Measurements from ENCODE around the gene SLC2A13.
"Not testable (repeated sequence)": the region's sequence is repeated elsewhere in the genome, so short reads cannot be mapped to it uniquely, and the experiment has no call there.

SLC2A13 gene

GRCh38 chr12:39867631-39868327 is 238.1 kb downstream of the SLC2A13 start:
- no peaks in the 10 kb centered on the region for H3K4me1 ChIP-seq (ENCODE audit: control insufficient read depth, insufficient read depth, low read length)
- no peak overlapping the region for H3K4me3 ChIP-seq (ENCODE audit: insufficient read depth, low read depth, low read length)
- 100% methylated on average over 1 of the region's 1 CpG; no CpG with 5 or more reads in 1 of the 2 experiments for WGBS, 2 experiments
- H3K36me3 ChIP-seq (ENCODE audit: control insufficient read depth, insufficient read depth, low read length), result no peaks in the 10 kb centered on the region
- no peaks in the 10 kb centered on the region for H3K9me3 ChIP-seq (ENCODE audit: control insufficient read depth, low read length)
- H3K27me3 ChIP-seq (ENCODE audit: control insufficient read depth, insufficient read depth, low read length, poor library complexity, severe bottlenecking), result no peaks in the 10 kb centered on the region
- no peak overlapping the region for H3K27ac ChIP-seq (ENCODE audit: insufficient read depth, low read depth, low read length, poor library complexity, severe bottlenecking)

DNA sequence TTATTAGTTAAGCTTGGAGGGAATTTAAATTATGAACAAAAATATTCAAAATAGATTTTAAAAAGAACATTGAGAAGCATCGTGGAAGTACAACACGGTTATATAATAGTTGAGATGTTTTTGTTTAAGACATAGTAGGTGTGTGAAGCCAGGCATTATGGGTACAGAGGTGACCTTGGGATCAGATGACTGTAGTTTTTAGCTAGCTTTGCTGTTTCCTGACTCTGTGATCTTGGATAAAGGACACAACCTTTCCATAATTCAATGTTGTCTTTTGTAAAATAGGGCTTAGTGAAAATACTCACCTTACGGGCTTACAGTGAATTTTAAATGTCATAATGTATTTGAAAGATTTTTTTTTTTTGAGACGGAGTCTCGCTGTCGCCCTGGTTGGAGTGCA is 239.7 kb downstream of the SLC2A13 start:
- Histone ChIP-seq H3K9me3 (ENCODE audit: control insufficient read depth, low read length) (no peaks in the 10 kb centered on the region), H3K4me1 (ENCODE audit: control insufficient read depth, insufficient read depth, low read length) (no peaks in the 10 kb centered on the region), H3K4me3 (ENCODE audit: insufficient read depth, low read depth, low read length) (no peak overlapping the region), H3K27me3 (ENCODE audit: control insufficient read depth, insufficient read depth, low read length, poor library complexity, severe bottlenecking) (no peaks in the 10 kb centered on the region), H3K27ac (ENCODE audit: insufficient read depth, low read depth, low read length, poor library complexity, severe bottlenecking) (no peak overlapping the region), H3K36me3 (ENCODE audit: control insufficient read depth, insufficient read depth, low read length) (no peaks in the 10 kb centered on the region)
- 96 to 98% methylated on average over 3 to 6 of the region's 6 CpGs for WGBS, 2 experiments

- H3K27ac ChIP-seq (ENCODE audit: insufficient read depth, low read depth, low read length, poor library complexity, severe bottlenecking), result no peak overlapping the region
- no peak overlapping the region for H3K4me3 ChIP-seq (ENCODE audit: insufficient read depth, low read depth, low read length)
- no peaks in the 10 kb centered on the region for H3K4me1 ChIP-seq (ENCODE audit: control insufficient read depth, insufficient read depth, low read length)
- no peaks in the 10 kb centered on the region for H3K9me3 ChIP-seq (ENCODE audit: control insufficient read depth, low read length)
- no peaks in the 10 kb centered on the region for H3K27me3 ChIP-seq (ENCODE audit: control insufficient read depth, insufficient read depth, low read length, poor library complexity, severe bottlenecking)
- no peaks in the 10 kb centered on the region for H3K36me3 ChIP-seq (ENCODE audit: control insufficient read depth, insufficient read depth, low read length)
- WGBS, 2 experiments, result 88 to 89% methylated on average over 2 of the region's 2 CpGs
Measured at GRCh38 chr12:39860695-39861094, 245.2 kb downstream of the SLC2A13 start.

DNA sequence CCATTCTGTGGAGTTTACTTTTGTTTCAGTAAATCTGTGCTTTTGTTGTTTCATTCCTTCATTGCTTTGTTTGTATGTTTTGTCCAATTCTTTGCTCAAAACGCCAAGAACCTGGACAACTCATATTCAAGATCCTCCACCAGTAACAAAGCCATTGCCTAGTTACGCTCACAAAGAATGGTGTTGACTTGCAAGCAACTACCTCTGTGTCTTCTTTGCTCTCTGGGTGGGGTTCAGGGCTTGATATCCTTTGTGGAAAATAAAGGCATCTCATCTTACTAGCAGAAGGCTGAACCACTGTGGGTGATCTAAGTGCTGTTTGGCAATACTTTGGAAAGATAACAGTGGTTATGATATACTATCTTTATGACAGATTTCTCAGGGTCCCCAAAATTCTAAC is 252.9 kb downstream of the SLC2A13 start:
- no peak overlapping the region for H3K4me3 ChIP-seq (ENCODE audit: insufficient read depth, low read depth, low read length)
- no peaks in the 10 kb centered on the region for H3K4me1 ChIP-seq (ENCODE audit: control insufficient read depth, insufficient read depth, low read length)
- no peak overlapping the region for H3K27ac ChIP-seq (ENCODE audit: insufficient read depth, low read depth, low read length, poor library complexity, severe bottlenecking)
- 88 to 92% methylated on average over 2 of the region's 2 CpGs for WGBS, 2 experiments
- no peaks in the 10 kb centered on the region for H3K36me3 ChIP-seq (ENCODE audit: control insufficient read depth, insufficient read depth, low read length)
- no peaks in the 10 kb centered on the region for H3K27me3 ChIP-seq (ENCODE audit: control insufficient read depth, insufficient read depth, low read length, poor library complexity, severe bottlenecking)
- H3K9me3 ChIP-seq (ENCODE audit: control insufficient read depth, low read length), result no peaks in the 10 kb centered on the region

DNA sequence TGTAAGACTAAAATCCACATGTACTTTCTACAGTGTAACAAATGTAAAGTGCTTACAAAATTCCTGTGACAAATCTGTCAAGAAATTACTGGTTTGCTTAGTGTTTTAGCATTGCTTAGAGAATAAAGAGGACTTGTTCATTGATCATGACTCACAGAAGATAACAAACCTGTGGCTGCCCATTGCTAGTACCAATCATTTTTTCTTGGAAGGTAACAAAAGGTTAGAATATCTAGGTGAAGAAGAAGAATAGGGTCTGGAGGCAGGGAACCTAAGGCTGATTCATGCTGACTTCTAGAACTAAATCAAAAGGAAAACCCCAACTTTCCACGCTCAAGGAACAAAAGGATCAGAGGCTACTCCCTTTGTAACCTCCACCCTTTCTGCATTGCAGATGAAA is 253.5 kb downstream of the SLC2A13 start:
- Histone ChIP-seq H3K27ac (ENCODE audit: insufficient read depth, low read depth, low read length, poor library complexity, severe bottlenecking) (no peak overlapping the region), H3K4me1 (ENCODE audit: control insufficient read depth, insufficient read depth, low read length) (no peaks in the 10 kb centered on the region), H3K9me3 (ENCODE audit: control insufficient read depth, low read length) (no peaks in the 10 kb centered on the region), H3K36me3 (ENCODE audit: control insufficient read depth, insufficient read depth, low read length) (no peaks in the 10 kb centered on the region), H3K27me3 (ENCODE audit: control insufficient read depth, insufficient read depth, low read length, poor library complexity, severe bottlenecking) (no peaks in the 10 kb centered on the region), H3K4me3 (ENCODE audit: insufficient read depth, low read depth, low read length) (no peak overlapping the region)
- 87 to 93% methylated on average over 1 of the region's 1 CpG for WGBS, 2 experiments

GRCh38 chr12:39848218-39848617 is 257.7 kb downstream of the SLC2A13 start:
- not testable (repeated sequence) for H3K9me3 ChIP-seq (ENCODE audit: control insufficient read depth, low read length); H3K4me3 ChIP-seq (ENCODE audit: insufficient read depth, low read depth, low read length); H3K27ac ChIP-seq (ENCODE audit: insufficient read depth, low read depth, low read length, poor library complexity, severe bottlenecking); H3K36me3 ChIP-seq (ENCODE audit: control insufficient read depth, insufficient read depth, low read length); H3K27me3 ChIP-seq (ENCODE audit: control insufficient read depth, insufficient read depth, low read length, poor library complexity, severe bottlenecking); H3K4me1 ChIP-seq (ENCODE audit: control insufficient read depth, insufficient read depth, low read length)
- WGBS, 2 experiments, result 70 to 89% methylated on average over 1 of the region's 1 CpG

GRCh38 chr12:39846971-39847650 is 258.8 kb downstream of the SLC2A13 start:
- Histone ChIP-seq H3K9me3 (ENCODE audit: control insufficient read depth, low read length) (no peaks in the 10 kb centered on the region), H3K36me3 (ENCODE audit: control insufficient read depth, insufficient read depth, low read length) (no peaks in the 10 kb centered on the region), H3K27ac (ENCODE audit: insufficient read depth, low read depth, low read length, poor library complexity, severe bottlenecking) (no peak overlapping the region), H3K27me3 (ENCODE audit: control insufficient read depth, insufficient read depth, low read length, poor library complexity, severe bottlenecking) (no peaks in the 10 kb centered on the region), H3K4me1 (ENCODE audit: control insufficient read depth, insufficient read depth, low read length) (no peaks in the 10 kb centered on the region), H3K4me3 (ENCODE audit: insufficient read depth, low read depth, low read length) (no peak overlapping the region)
- WGBS, 2 experiments, result 64 to 65% methylated on average over 2 of the region's 2 CpGs

DNA sequence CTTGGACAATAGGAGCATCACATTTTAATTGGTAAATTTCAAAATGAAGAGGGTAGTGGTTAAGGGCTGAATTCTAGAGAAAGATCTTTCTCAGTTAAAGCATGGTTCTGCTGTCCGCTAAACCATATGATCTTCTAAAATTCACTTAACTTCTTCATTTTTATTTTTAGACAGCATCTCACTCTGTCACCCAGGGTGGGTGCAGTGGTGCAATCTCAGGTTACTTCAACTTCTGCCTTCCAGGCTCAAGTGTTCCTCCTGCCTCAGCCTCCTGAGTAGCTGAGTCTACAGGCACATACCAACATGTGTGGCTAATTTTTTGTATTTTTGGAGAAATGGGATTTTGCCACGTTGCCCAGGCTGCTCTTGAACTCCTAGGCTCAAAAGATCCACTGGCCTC is 259.6 kb downstream of the SLC2A13 start:
- 91% methylated on average over 2 of the region's 2 CpGs for WGBS, 2 experiments
- no peaks in the 10 kb centered on the region for H3K9me3 ChIP-seq (ENCODE audit: control insufficient read depth, low read length)
- H3K36me3 ChIP-seq (ENCODE audit: control insufficient read depth, insufficient read depth, low read length), result no peaks in the 10 kb centered on the region
- no peaks in the 10 kb centered on the region for H3K27me3 ChIP-seq (ENCODE audit: control insufficient read depth, insufficient read depth, low read length, poor library complexity, severe bottlenecking)
- H3K4me3 ChIP-seq (ENCODE audit: insufficient read depth, low read depth, low read length), result no peak overlapping the region
- H3K4me1 ChIP-seq (ENCODE audit: control insufficient read depth, insufficient read depth, low read length), result no peaks in the 10 kb centered on the region
- no peak overlapping the region for H3K27ac ChIP-seq (ENCODE audit: insufficient read depth, low read depth, low read length, poor library complexity, severe bottlenecking)

GRCh38 chr12:39840422-39840821 is 265.5 kb downstream of the SLC2A13 start:
- WGBS, 2 experiments, result 94 to 100% methylated on average over 2 of the region's 2 CpGs
- Histone ChIP-seq H3K27ac (ENCODE audit: insufficient read depth, low read depth, low read length, poor library complexity, severe bottlenecking) (no peak overlapping the region), H3K36me3 (ENCODE audit: control insufficient read depth, insufficient read depth, low read length) (no peaks in the 10 kb centered on the region), H3K9me3 (ENCODE audit: control insufficient read depth, low read length) (no peaks in the 10 kb centered on the region), H3K4me1 (ENCODE audit: control insufficient read depth, insufficient read depth, low read length) (no peaks in the 10 kb centered on the region), H3K4me3 (ENCODE audit: insufficient read depth, low read depth, low read length) (no peak overlapping the region), H3K27me3 (ENCODE audit: control insufficient read depth, insufficient read depth, low read length, poor library complexity, severe bottlenecking) (no peaks in the 10 kb centered on the region)

GRCh38 chr12:39839072-39839471 is 266.8 kb downstream of the SLC2A13 start:
- WGBS, 2 experiments, result 92 to 99% methylated on average over 5 to 6 of the region's 6 CpGs
- Histone ChIP-seq H3K4me3 (ENCODE audit: insufficient read depth, low read depth, low read length) (no peak overlapping the region), H3K27ac (ENCODE audit: insufficient read depth, low read depth, low read length, poor library complexity, severe bottlenecking) (no peak overlapping the region), H3K9me3 (ENCODE audit: control insufficient read depth, low read length) (no peaks in the 10 kb centered on the region), H3K27me3 (ENCODE audit: control insufficient read depth, insufficient read depth, low read length, poor library complexity, severe bottlenecking) (no peaks in the 10 kb centered on the region), H3K4me1 (ENCODE audit: control insufficient read depth, insufficient read depth, low read length) (no peaks in the 10 kb centered on the region), H3K36me3 (ENCODE audit: control insufficient read depth, insufficient read depth, low read length) (no peaks in the 10 kb centered on the region)
